GM23338 (cell line): ENCODE measurements around the gene GAL3ST2. TPM values are rescaled to one million over a fixed set of nuclear protein-coding genes. Genes with fewer than 3 reads are reported as not detected.

Source experiments
- ATAC-seq: fragments of 200-7000 bp; cut with Tn5 transposase; 3 replicates; pipeline ENCODE4 v1.9.1; 2020
- DNase-seq: peaks from one replicate; pipeline ENCODE4 v3.0.0-alpha.2; 2015; ENCODE audit warnings: low spot score
- H2AFZ ChIP-seq: fragments of 200-600 bp; sonication (generic); 2 replicates; pipeline ENCODE4 v1.8.0; 2016; ENCODE audit warnings: antibody characterized with exemption, mild to moderate bottlenecking, moderate library complexity
- H3F3A ChIP-seq: fragments of 200-600 bp; sonication (generic); replicated peaks from 2 replicates; pipeline ENCODE4 v1.8.0; 2017; ENCODE audit warnings: antibody characterized with exemption, mixed run types, low read depth
- H3K27ac ChIP-seq: fragments of 200-600 bp; sonication (generic); 2 replicates; pipeline ENCODE4 v1.6.1; 2016; ENCODE audit warnings: low read depth
- H3K27me3 ChIP-seq: fragments of 200-600 bp; sonication (generic); 2 replicates; pipeline ENCODE4 v1.8.0; 2016; ENCODE audit warnings: mild to moderate bottlenecking, mixed run types, moderate library complexity; ENCODE audit not compliant: insufficient read depth
- H3K36me3 ChIP-seq: fragments of 200-600 bp; sonication (generic); 2 replicates; pipeline ENCODE4 v1.8.0; 2016; ENCODE audit warnings: mild to moderate bottlenecking; ENCODE audit not compliant: insufficient read depth
- H3K4me1 ChIP-seq: fragments of 200-600 bp; sonication (generic); 2 replicates; pipeline ENCODE4 v1.8.0; 2016; ENCODE audit warnings: mild to moderate bottlenecking, moderate library complexity; ENCODE audit not compliant: insufficient read depth
- H3K4me2 ChIP-seq: fragments of 200-600 bp; sonication (generic); 2 replicates; pipeline ENCODE4 v1.7.1; 2017; ENCODE audit warnings: mixed run types
- H3K4me3 ChIP-seq: fragments of 200-600 bp; sonication (generic); 2 replicates; pipeline ENCODE4 v1.6.1; 2016; ENCODE audit warnings: mixed run types
- H3K79me2 ChIP-seq: fragments of 200-600 bp; sonication (generic); replicated peaks from 2 replicates; pipeline ENCODE4 v1.8.0; 2017; ENCODE audit warnings: mild to moderate bottlenecking; ENCODE audit not compliant: insufficient read depth
- H3K9me2 ChIP-seq: fragments of 200-600 bp; sonication (generic); 2 replicates; pipeline ENCODE4 v1.8.0; 2017; ENCODE audit not compliant: insufficient read depth
- H4K20me1 ChIP-seq: fragments of 200-600 bp; sonication (generic); replicated peaks from 2 replicates; pipeline ENCODE4 v1.8.0; 2017; ENCODE audit warnings: mild to moderate bottlenecking; ENCODE audit not compliant: insufficient read depth
- H3K27ac Mint-ChIP-seq: 2 replicates; pipeline ENCODE4 v1.8.0; 2020; ENCODE audit warnings: inconsistent platforms, mild to moderate bottlenecking, moderate library complexity, mixed read lengths
- H3K27me3 Mint-ChIP-seq: 3 replicates; pipeline ENCODE4 v1.8.0; 2022; ENCODE audit warnings: low read depth, mild to moderate bottlenecking, moderate library complexity, mixed read lengths, inconsistent platforms; ENCODE audit not compliant: insufficient read depth, poor library complexity
- H3K36me3 Mint-ChIP-seq: 3 replicates; pipeline ENCODE4 v1.8.0; 2021; ENCODE audit warnings: low read depth, mild to moderate bottlenecking, inconsistent platforms, moderate library complexity, mixed read lengths
- H3K4me1 Mint-ChIP-seq: 3 replicates; pipeline ENCODE4 v1.8.0; 2020; ENCODE audit warnings: mild to moderate bottlenecking, inconsistent platforms, mixed read lengths
- H3K4me3 Mint-ChIP-seq: 3 replicates; pipeline ENCODE4 v1.8.0; 2021; ENCODE audit warnings: moderate library complexity, mild to moderate bottlenecking, inconsistent platforms, mixed read lengths
- H3K9me3 Mint-ChIP-seq: 3 replicates; pipeline ENCODE4 v1.8.0; 2020; ENCODE audit warnings: moderate library complexity, mild to moderate bottlenecking, inconsistent platforms, mixed read lengths
- CREB1 ChIP-seq: fragments of 250-450 bp; sonication (Bioruptor Pico); IDR thresholded peaks from 2 replicates; pipeline ENCODE4 v1.5.0; 2020; ENCODE audit warnings: low read depth, mild to moderate bottlenecking, moderate library complexity
- JUNB ChIP-seq: IDR thresholded peaks from one replicate; pipeline ENCODE4 v1.6.1; 2016; ENCODE audit warnings: antibody characterized with exemption; ENCODE audit not compliant: unreplicated experiment
- NANOG ChIP-seq: IDR thresholded peaks from 2 replicates; pipeline ENCODE4 v1.6.1; 2016; ENCODE audit warnings: antibody characterized with exemption, borderline replicate concordance
- STAT1 ChIP-seq: IDR thresholded peaks from one replicate; pipeline ENCODE4 v1.6.1; 2016; ENCODE audit warnings: antibody characterized with exemption; ENCODE audit not compliant: unreplicated experiment
- ZNF114 ChIP-seq: fragments of 250-450 bp; sonication (Bioruptor Pico); IDR thresholded peaks from 2 replicates; pipeline ENCODE4 v1.5.0; 2020; ENCODE audit warnings: mild to moderate bottlenecking, moderate library complexity
- ZNF331 ChIP-seq: fragments of 250-450 bp; sonication (Bioruptor Pico); IDR thresholded peaks from 2 replicates; pipeline ENCODE4 v1.5.0; 2020; ENCODE audit warnings: low read depth, mild to moderate bottlenecking, moderate library complexity
- polyA plus RNA-seq: library from polyadenylated mRNA; unstranded; fragments of >200 nt; fragmentation: Nextera tagmentation; extraction: Ambion mirVana; gene quantifications from 2 replicates; pipeline ENCODE4 v1.2.1, GENCODE V29; 2016
- total RNA-seq: library from RNA; depleted of rRNA; stranded (reverse); fragments of >200 nt; shearing (Covaris generic); gene quantifications from 2 replicates; pipeline ENCODE4 v1.2.3, GENCODE V29; 2014
- TF ChIP-seq, protein P1 (sequence below): fragments of 250-450 bp; sonication (Bioruptor Pico); IDR thresholded peaks from 2 replicates; pipeline ENCODE4 v1.5.0; 2020; ENCODE audit warnings: mild to moderate bottlenecking, moderate library complexity
- TF ChIP-seq, protein P2 (sequence below), 2 experiments: fragments of 200-600 bp in 1 of 2; sonication (generic) in 1 of 2; conservative IDR thresholded peaks; 2 replicates each; pipeline versions ENCODE4 v1.5.1 to v1.6.1; 2016 to 2017; ENCODE audit warnings: antibody characterized with exemption in 2 of 2, low read depth in 2 of 2, mild to moderate bottlenecking in 2 of 2, moderate library complexity in 1 of 2
- TF ChIP-seq, protein P3 (sequence below): IDR thresholded peaks from one replicate; pipeline ENCODE4 v1.6.1; 2018; ENCODE audit warnings: antibody characterized with exemption; ENCODE audit not compliant: unreplicated experiment

The GAL3ST2 gene
- total and polyA plus RNA-seq, 2 experiments from 2014 or later, result 0.19 to 0.24 TPM

DNA sequence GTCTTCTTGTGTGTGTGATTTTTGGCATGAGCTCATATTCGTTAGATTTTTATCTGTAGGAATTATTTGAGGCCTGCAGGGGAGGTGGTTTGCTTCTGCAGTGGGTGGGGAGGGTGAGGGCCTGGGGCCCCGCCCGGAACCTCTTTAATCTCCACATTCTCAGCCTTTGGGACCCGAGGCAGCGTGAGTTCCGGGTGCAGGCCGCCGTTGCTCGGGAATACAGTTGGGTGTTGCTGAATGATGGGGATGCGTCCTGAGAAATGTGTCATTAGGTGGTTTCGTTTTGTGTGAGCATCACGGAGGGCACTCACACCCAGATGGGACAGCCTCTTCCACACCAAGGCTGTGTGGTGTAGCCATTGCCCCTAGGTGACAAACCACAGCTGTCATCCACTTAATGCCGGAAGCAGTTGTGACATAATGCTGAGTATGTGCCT, 13.7 kb upstream of the GAL3ST2 start:
- Mint-ChIP-seq H3K4me3 (no peak overlapping the region), H3K27me3 (peaks cover 8% of the 10 kb centered on the region), H3K4me1 (peaks cover 6% of the 10 kb centered on the region; the same call in 2 of the 3 replicates), H3K27ac (no peak overlapping the region), H3K36me3 (peaks cover 26% of the 10 kb centered on the region), H3K9me3 (peaks cover 23% of the 10 kb centered on the region)
- Histone ChIP-seq H3K27me3 (no peaks in the 10 kb centered on the region), H3K4me3 (no peak overlapping the region), H3K4me2 (no peak overlapping the region), H3K79me2 (no peaks in the 10 kb centered on the region), H3K36me3 (no peaks in the 10 kb centered on the region), H3K27ac (no peak overlapping the region), H4K20me1 (no peaks in the 10 kb centered on the region), H3K9me2 (no peaks in the 10 kb centered on the region), H3K4me1 (no peaks in the 10 kb centered on the region), H3F3A (peaks cover 8% of the 10 kb centered on the region; the same call in 1 of the 2 replicates), H2AFZ (no peak overlapping the region)
- no peak for ATAC-seq
- TF ChIP-seq JUNB, result no peak
- no peak for TF ChIP-seq STAT1
- TF ChIP-seq, protein P1, sequence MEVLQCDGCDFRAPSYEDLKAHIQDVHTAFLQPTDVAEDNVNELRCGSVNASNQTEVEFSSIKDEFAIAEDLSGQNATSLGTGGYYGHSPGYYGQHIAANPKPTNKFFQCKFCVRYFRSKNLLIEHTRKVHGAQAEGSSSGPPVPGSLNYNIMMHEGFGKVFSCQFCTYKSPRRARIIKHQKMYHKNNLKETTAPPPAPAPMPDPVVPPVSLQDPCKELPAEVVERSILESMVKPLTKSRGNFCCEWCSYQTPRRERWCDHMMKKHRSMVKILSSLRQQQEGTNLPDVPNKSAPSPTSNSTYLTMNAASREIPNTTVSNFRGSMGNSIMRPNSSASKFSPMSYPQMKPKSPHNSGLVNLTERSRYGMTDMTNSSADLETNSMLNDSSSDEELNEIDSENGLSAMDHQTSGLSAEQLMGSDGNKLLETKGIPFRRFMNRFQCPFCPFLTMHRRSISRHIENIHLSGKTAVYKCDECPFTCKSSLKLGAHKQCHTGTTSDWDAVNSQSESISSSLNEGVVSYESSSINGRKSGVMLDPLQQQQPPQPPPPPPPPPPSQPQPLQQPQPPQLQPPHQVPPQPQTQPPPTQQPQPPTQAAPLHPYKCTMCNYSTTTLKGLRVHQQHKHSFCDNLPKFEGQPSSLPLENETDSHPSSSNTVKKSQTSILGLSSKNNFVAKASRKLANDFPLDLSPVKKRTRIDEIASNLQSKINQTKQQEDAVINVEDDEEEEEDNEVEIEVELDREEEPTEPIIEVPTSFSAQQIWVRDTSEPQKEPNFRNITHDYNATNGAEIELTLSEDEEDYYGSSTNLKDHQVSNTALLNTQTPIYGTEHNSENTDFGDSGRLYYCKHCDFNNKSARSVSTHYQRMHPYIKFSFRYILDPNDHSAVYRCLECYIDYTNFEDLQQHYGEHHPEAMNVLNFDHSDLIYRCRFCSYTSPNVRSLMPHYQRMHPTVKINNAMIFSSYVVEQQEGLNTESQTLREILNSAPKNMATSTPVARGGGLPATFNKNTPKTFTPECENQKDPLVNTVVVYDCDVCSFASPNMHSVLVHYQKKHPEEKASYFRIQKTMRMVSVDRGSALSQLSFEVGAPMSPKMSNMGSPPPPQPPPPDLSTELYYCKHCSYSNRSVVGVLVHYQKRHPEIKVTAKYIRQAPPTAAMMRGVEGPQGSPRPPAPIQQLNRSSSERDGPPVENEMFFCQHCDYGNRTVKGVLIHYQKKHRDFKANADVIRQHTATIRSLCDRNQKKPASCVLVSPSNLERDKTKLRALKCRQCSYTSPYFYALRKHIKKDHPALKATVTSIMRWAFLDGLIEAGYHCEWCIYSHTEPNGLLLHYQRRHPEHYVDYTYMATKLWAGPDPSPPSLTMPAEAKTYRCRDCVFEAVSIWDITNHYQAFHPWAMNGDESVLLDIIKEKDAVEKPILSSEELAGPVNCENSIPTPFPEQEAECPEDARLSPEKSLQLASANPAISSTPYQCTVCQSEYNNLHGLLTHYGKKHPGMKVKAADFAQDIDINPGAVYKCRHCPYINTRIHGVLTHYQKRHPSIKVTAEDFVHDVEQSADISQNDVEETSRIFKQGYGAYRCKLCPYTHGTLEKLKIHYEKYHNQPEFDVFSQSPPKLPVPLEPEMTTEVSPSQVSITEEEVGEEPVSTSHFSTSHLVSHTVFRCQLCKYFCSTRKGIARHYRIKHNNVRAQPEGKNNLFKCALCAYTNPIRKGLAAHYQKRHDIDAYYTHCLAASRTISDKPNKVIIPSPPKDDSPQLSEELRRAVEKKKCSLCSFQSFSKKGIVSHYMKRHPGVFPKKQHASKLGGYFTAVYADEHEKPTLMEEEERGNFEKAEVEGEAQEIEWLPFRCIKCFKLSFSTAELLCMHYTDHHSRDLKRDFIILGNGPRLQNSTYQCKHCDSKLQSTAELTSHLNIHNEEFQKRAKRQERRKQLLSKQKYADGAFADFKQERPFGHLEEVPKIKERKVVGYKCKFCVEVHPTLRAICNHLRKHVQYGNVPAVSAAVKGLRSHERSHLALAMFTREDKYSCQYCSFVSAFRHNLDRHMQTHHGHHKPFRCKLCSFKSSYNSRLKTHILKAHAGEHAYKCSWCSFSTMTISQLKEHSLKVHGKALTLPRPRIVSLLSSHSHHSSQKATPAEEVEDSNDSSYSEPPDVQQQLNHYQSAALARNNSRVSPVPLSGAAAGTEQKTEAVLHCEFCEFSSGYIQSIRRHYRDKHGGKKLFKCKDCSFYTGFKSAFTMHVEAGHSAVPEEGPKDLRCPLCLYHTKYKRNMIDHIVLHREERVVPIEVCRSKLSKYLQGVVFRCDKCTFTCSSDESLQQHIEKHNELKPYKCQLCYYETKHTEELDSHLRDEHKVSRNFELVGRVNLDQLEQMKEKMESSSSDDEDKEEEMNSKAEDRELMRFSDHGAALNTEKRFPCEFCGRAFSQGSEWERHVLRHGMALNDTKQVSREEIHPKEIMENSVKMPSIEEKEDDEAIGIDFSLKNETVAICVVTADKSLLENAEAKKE (CRISPR knock-in tag), result no peak
- TF ChIP-seq CREB1 (CRISPR knock-in tag), result no peak
- TF ChIP-seq, protein P2, sequence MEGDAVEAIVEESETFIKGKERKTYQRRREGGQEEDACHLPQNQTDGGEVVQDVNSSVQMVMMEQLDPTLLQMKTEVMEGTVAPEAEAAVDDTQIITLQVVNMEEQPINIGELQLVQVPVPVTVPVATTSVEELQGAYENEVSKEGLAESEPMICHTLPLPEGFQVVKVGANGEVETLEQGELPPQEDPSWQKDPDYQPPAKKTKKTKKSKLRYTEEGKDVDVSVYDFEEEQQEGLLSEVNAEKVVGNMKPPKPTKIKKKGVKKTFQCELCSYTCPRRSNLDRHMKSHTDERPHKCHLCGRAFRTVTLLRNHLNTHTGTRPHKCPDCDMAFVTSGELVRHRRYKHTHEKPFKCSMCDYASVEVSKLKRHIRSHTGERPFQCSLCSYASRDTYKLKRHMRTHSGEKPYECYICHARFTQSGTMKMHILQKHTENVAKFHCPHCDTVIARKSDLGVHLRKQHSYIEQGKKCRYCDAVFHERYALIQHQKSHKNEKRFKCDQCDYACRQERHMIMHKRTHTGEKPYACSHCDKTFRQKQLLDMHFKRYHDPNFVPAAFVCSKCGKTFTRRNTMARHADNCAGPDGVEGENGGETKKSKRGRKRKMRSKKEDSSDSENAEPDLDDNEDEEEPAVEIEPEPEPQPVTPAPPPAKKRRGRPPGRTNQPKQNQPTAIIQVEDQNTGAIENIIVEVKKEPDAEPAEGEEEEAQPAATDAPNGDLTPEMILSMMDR (conservative IDR thresholded peaks at IDR 0.05; ENCODE audit: low read depth in 2 of 2), result no peak
- TF ChIP-seq NANOG, result no peak
- no peak for TF ChIP-seq ZNF331
- TF ChIP-seq, protein P3, sequence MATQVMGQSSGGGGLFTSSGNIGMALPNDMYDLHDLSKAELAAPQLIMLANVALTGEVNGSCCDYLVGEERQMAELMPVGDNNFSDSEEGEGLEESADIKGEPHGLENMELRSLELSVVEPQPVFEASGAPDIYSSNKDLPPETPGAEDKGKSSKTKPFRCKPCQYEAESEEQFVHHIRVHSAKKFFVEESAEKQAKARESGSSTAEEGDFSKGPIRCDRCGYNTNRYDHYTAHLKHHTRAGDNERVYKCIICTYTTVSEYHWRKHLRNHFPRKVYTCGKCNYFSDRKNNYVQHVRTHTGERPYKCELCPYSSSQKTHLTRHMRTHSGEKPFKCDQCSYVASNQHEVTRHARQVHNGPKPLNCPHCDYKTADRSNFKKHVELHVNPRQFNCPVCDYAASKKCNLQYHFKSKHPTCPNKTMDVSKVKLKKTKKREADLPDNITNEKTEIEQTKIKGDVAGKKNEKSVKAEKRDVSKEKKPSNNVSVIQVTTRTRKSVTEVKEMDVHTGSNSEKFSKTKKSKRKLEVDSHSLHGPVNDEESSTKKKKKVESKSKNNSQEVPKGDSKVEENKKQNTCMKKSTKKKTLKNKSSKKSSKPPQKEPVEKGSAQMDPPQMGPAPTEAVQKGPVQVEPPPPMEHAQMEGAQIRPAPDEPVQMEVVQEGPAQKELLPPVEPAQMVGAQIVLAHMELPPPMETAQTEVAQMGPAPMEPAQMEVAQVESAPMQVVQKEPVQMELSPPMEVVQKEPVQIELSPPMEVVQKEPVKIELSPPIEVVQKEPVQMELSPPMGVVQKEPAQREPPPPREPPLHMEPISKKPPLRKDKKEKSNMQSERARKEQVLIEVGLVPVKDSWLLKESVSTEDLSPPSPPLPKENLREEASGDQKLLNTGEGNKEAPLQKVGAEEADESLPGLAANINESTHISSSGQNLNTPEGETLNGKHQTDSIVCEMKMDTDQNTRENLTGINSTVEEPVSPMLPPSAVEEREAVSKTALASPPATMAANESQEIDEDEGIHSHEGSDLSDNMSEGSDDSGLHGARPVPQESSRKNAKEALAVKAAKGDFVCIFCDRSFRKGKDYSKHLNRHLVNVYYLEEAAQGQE, result no peak
- no peak for TF ChIP-seq ZNF114
- no peak for DNase-seq
